Caki2 (cell line): ENCODE results near the gene OR8G1. TPM values are rescaled to one million over a fixed set of nuclear protein-coding genes. Genes with fewer than 3 reads are reported as not detected.

Experiments used
- total RNA-seq: library from RNA; depleted of rRNA; stranded (reverse); fragments of >200 nt; shearing (Covaris generic); gene quantifications from 2 replicates; pipeline ENCODE4 v1.2.3, GENCODE V29; 2014; ENCODE audit warnings: low replicate concordance; rRNA removed

The OR8G1 gene
- total RNA-seq, 1 experiment from 2014 or later, result not detected

Other genes starting within 250 kb of the OR8G1 start
- gene OR10G6, start 245.9 kb upstream of the OR8G1 start, total RNA-seq, result not detected in 2 replicates
- gene OR10G4, start 228.1 kb upstream of the OR8G1 start, total RNA-seq, result not detected in 2 replicates
- not detected in 2 replicates for gene OR10G9, start 218.1 kb upstream of the OR8G1 start, total RNA-seq
- not detected in 2 replicates for gene OR10G8, start 214.3 kb upstream of the OR8G1 start, total RNA-seq
- gene OR10G7, start 199.8 kb upstream of the OR8G1 start, total RNA-seq, result not detected in 2 replicates
- 6.9 and 10.6 TPM in 2 replicates for gene VWA5A, start 125.6 kb upstream of the OR8G1 start, total RNA-seq
- not detected in 2 replicates for gene OR10D3, start 57.8 kb upstream of the OR8G1 start, total RNA-seq
- gene OR8G5, start 15.3 kb downstream of the OR8G1 start, total RNA-seq, result not detected in 2 replicates
- not detected in 2 replicates for gene OR8D1, start 72.9 kb downstream of the OR8G1 start, total RNA-seq
- not detected in 2 replicates for gene OR8D2, start 79.1 kb downstream of the OR8G1 start, total RNA-seq
- gene OR8B2, start 143.4 kb downstream of the OR8G1 start, total RNA-seq, result not detected in 2 replicates
- not detected in 2 replicates for gene OR8B3, start 157.9 kb downstream of the OR8G1 start, total RNA-seq
- not detected in 2 replicates for gene OR8B4, start 183.8 kb downstream of the OR8G1 start, total RNA-seq
- gene OR8B8, start 204.6 kb downstream of the OR8G1 start, total RNA-seq, result not detected in 2 replicates